ENCODE measurements around the gene BMP7.

BMP7 gene

GRCh38 chr20:57188576-57189079 is 77.8 kb downstream of the BMP7 start:
- no peak for DNase-seq

GRCh38 chr20:57188056-57188455 is 78.4 kb downstream of the BMP7 start:
- DNase-seq, result no peak

GRCh38 chr20:57187068-57187634 is 79.3 kb downstream of the BMP7 start:
- DNase-seq, result no peak

- DNase-seq, result no peak
Measured at GRCh38 chr20:57186192-57186591, 80.2 kb downstream of the BMP7 start.

- DNase-seq, result no peak
Measured at GRCh38 chr20:57185188-57185743, 81.2 kb downstream of the BMP7 start.

GRCh38 chr20:57183457-57184009 is 82.9 kb downstream of the BMP7 start:
- DNase-seq, result no peak

- no peak for DNase-seq
Measured at GRCh38 chr20:57181639-57182038, 84.8 kb downstream of the BMP7 start.

GRCh38 chr20:57180954-57181353 is 85.5 kb downstream of the BMP7 start:
- DNase-seq, result no peak

- DNase-seq, result no peak
Measured at GRCh38 chr20:57180387-57180786, 86.1 kb downstream of the BMP7 start.

GRCh38 chr20:57179265-57179664 is 87.2 kb downstream of the BMP7 start:
- no peak for DNase-seq

- DNase-seq, result no peak
Measured at GRCh38 chr20:57178582-57179111, 87.8 kb downstream of the BMP7 start.

GRCh38 chr20:57177636-57178280 is 88.7 kb downstream of the BMP7 start:
- DNase-seq, result no peak

GRCh38 chr20:57176842-57177241 is 89.6 kb downstream of the BMP7 start:
- DNase-seq, result no peak

- DNase-seq, result no peak
Measured at GRCh38 chr20:57175397-57176010, 90.9 kb downstream of the BMP7 start.

- no peak for DNase-seq
Measured at GRCh38 chr20:57174737-57175136, 91.7 kb downstream of the BMP7 start.

- no peak for DNase-seq
Measured at GRCh38 chr20:57173986-57174385, 92.5 kb downstream of the BMP7 start.

- DNase-seq, result no peak
Measured at GRCh38 chr20:57173041-57173440, 93.4 kb downstream of the BMP7 start.

GRCh38 chr20:57170343-57170742 is 96.1 kb downstream of the BMP7 start:
- no peak for DNase-seq

- no peak for DNase-seq
Measured at GRCh38 chr20:57169162-57169561, 97.3 kb downstream of the BMP7 start.

- no peak for DNase-seq
Measured at GRCh38 chr20:57167971-57168701, 98.3 kb downstream of the BMP7 start.

GRCh38 chr20:57167292-57167655 is 99.2 kb downstream of the BMP7 start:
- no peak for DNase-seq

- no peak for DNase-seq
Measured at GRCh38 chr20:57166568-57167291, 99.7 kb downstream of the BMP7 start.

Measured in activated CD4-positive, alpha-beta T cell treated with anti-CD3 and anti-CD28 coated beads, Interleukin-2, amount 50 U/mL, for 4 hours (primary cell).